VCaP (cell line): ENCODE data around the gene PCDH9.

ENCODE experiments used
- H3K27ac ChIP-seq: fragments of 450-650 bp; 2 replicates; pipeline ENCODE4 v1.5.1; 2017
- TF ChIP-seq, protein P1 (sequence below): fragments of 450-650 bp; conservative IDR thresholded peaks from 2 replicates; pipeline ENCODE4 v1.5.1; 2017; ENCODE audit warnings: mild to moderate bottlenecking, moderate library complexity

Gene PCDH9

DNA sequence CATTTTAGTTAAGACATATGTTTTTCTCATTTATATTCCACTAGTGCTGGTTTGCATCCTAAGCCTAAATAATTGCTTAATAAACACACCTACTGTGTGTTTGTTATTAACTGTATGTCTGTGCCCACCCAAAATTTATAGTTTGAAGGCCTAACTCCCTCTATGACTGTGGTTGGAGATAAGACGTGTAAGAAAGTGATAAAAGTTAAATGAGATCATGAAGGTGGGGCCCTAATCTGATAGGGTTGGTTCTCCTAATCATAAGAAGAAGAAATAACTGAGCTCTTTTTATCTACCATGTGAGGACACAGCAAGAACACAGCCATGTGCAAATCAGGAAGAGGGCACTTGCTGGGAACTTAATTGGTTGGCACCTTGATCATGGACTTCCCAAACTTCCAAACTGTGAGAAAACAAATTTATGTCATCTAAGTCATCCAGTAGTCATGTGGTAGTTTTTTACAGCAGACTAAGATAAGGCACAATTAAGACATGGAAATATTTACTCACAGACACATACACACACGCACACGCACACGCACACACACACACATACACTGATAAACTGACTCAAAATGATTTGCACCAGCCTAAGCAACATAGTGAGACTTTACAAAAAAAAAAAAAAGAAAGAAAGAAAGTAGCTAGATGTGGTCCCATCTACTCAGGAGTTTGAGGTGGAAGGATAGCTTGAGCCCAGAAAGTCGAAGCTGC, 662.1 kb downstream of the PCDH9 start:
- H3K27ac ChIP-seq = no peak overlapping the region
- TF ChIP-seq, protein P1, sequence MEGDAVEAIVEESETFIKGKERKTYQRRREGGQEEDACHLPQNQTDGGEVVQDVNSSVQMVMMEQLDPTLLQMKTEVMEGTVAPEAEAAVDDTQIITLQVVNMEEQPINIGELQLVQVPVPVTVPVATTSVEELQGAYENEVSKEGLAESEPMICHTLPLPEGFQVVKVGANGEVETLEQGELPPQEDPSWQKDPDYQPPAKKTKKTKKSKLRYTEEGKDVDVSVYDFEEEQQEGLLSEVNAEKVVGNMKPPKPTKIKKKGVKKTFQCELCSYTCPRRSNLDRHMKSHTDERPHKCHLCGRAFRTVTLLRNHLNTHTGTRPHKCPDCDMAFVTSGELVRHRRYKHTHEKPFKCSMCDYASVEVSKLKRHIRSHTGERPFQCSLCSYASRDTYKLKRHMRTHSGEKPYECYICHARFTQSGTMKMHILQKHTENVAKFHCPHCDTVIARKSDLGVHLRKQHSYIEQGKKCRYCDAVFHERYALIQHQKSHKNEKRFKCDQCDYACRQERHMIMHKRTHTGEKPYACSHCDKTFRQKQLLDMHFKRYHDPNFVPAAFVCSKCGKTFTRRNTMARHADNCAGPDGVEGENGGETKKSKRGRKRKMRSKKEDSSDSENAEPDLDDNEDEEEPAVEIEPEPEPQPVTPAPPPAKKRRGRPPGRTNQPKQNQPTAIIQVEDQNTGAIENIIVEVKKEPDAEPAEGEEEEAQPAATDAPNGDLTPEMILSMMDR = no peak

DNA sequence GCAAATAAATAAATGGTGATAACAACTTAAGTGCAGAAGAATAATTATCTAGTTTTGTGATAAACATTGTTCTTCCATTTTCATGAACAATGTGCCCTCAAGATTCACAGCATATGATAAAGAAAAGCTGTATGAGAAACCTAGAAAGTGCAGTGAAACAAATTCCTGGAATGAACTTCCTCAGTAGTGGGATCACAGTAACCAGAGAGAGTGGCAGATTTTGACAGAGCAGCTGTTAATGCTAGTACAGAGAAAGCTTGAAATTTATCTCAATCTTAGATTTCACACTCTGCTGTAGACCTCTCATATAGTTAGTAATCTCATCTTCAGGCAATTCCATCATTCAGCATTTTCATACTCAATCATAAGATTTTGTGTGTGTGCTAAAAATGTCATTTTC, 664.9 kb downstream of the PCDH9 start:
- H3K27ac ChIP-seq = no peak overlapping the region
- TF ChIP-seq, protein P1 = no peak

DNA sequence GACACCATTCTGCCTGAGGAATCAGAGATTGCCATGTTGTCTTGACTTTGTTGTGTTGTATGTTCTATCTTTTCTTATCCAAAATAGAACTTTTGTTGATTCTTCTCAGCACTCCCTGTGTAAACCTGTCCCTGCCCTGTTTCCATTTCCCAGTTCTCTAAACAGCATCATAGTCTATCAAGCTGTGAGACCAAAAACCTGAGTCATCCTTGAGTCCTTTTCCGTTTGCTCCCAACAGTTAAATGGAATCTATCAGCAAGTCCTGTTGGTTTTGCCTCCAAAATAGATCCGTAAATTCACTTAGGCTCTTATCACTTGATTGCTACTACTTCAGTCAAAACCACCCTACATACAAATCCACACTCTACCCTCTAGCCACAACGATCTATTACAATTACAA, 667.1 kb downstream of the PCDH9 start:
- TF ChIP-seq, protein P1 = no peak
- no peak overlapping the region for H3K27ac ChIP-seq

DNA sequence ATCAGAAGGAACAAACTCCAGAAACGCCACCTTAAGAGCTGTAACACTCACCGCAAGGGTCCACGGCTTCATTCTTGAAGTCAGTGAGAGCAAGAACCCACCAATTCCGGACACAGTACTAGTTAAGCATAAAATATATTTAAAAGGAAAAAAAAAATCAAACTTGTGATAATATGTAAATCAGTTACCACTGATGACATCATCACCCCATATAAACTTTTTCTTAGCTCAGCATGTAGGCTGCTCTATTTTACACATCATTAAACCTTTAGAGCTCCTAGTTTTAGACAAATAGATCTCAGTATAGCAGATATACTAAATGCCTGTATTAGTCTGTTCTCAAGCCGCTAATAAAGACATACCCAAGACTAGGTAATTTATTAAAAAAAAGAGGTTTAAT, 668.1 kb downstream of the PCDH9 start:
- H3K27ac ChIP-seq = no peak overlapping the region
- TF ChIP-seq, protein P1 = no peak

DNA sequence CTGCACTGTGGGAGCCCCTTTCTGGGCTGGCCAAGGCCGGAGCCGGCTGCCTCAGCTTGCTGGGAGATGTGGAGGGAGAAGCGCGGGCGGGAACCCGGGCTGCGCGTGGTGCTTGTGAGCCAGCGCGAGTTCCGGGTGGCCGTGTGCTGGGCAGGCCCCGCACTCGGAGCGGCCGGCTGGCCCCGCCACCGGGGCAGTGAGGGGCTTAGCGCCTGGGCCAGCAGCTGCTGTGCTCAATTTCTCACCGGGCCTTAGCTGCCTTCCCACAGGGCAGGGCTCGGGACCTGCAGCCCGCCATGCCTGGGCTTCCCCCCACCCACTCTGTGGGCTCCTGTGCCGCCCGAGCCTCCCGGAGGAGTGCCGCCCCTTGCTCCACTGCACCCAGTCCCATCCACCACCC, 669.1 kb downstream of the PCDH9 start:
- H3K27ac ChIP-seq = no peak overlapping the region
- TF ChIP-seq, protein P1 = no peak

DNA sequence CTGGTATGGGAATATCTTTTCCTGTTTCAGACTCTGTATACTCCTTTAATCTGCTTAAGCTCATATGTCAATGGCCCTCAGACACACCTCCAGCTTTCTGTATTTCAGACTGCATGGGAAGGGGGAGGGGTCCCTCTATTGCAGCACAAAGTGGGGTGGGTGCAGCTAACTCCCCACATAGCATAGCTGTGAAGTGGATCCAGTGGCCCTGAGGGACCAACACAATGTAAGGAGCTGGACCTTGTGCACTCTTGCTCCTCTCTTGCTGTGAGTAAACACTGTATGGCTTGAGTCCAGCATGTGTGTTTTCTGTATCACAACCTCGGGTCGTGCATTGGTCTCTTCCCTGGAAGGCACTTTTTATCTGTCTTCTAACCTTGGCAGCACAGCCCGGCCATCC, 669.9 kb downstream of the PCDH9 start:
- H3K27ac ChIP-seq = no peak overlapping the region
- TF ChIP-seq, protein P1 = no peak

DNA sequence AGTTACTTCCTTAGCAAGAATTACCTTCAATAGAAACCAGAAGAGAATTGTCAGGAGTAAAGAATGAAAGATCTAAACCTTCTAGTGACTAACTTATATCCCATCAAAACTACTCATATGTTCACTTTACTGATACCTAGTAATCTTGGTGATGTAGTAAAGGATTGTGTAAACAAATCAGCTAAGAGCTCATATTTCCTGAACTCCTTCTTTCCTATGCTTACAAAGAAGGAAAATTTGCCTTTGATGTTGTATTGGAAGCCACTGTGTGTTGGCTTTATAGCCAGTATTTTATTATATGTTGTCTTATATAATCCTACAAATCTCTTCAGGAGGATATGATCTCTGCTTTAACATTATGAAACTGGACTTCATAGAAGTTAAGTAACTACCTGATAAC, 671.0 kb downstream of the PCDH9 start:
- TF ChIP-seq, protein P1 = no peak
- no peak overlapping the region for H3K27ac ChIP-seq
